GM21786 (cell line): Measurements from ENCODE around the gene HAGH.
A peak's percentile ranks its signal among the peaks of the same experiment; 100 is the strongest.

Experiments
- ATAC-seq: cut with Tn5 transposase; IDR thresholded peaks from one replicate; pipeline ENCODE4 v1.9.1; 2021; ENCODE audit not compliant: unreplicated experiment

HAGH gene

DNA sequence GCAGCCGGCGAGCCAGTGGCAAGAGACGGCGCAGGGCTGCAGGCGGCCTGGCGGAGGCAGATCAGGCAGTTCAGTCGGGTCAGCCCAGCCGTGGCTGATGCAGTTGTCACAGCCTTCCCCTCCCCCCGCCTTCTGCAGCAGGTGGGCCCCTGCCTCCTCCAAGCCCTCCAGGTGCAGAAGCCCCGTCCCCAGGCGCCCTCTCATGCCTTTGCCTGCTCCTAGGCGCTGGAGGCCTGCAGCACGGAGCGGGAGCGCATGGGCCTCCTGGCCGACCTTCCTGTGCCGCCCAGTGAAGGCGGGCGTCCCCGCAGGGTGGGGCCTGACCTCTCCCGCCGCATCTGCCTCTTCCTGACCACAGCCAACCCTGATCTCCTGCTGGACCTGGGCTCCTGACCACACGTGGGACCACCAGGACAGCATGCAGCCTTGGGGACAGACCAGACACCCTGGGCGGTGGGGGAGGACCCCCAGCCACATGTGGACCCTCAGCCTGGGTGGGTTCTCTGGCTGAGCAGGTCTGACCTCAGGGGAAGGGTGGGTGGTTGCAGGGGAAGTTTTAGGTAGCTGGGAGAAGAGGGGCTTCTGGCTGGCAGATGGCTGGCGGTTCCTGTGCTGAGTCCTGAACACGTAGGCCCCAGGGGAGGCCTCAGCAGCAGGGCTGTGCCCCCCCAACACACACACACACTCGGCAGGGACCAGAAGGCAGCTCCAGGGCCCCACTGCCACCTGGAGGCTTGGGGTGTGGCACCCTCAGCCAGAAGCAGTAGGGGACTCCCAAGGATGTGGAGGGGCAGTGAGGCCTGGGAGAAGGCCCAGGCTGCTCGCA, 50.6 kb downstream of the HAGH start:
- ATAC-seq = no peak

DNA sequence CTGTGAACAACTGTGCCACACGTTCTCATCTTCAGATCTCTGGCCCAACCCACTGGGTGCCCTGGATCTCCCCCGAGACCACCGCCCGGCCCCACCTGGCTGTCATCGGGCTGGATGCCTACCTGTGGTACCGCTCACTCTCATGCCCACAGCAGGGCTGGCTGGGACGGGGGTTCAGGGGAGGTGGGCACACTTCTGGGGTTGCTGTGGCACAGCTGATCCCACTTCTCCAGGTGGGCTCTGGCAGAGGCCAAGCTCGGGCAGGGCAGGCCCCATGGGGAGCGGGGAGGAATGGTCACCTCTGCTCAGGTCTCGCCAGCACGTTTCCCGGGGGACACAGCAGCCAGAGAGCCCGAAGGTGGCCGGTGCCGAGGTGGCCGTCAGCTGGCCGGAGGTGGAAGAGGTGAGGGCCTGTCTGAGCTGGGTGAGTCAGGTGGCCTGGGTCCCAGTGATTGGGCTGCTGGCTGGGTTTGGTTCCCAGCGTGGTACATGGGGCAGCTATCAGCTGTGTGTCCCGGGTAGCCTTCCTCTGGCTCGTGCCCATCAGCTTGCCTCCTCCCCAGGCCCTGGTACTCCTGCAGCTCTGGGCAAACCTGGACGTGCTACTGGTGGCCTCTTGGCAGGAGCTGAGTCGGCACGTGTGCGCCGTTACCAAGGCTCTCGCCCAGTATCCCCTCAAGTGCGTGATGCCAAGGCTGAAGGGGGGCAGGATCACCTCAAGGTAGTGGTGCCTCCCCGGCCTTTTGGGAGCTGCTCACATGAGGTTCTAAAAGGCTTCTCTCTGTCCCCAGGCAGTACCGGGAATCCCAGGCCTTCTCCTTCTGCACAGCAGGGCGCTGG, 51.4 kb downstream of the HAGH start:
- no peak for ATAC-seq

DNA sequence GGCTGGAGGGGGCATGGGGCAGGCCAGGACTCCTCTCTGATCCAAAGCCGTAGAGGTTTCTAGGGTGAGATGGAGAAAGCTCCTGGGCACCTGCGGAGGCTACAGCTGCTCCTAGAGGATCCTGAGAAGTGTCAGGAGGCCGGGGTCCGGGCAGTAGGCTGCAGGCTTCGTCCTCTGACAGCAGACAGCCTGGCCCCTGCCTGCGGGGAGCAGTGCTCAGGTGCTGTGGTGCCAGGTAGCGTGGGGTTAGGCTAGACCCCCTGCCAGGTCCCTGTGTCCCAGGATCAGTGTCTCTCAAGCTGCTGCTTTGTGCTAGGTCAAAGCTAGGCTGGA, 52.2 kb downstream of the HAGH start:
- ATAC-seq = no peak

- no peak for ATAC-seq
These were observed 52.8 kb downstream of the HAGH start for GRCh38 chr16:1773703-1774447.

GRCh38 chr16:1772908-1773702, 53.5 kb downstream of the HAGH start, which contains the start of gene MRPS34:
MRPS34 (minus strand) TSS chr16:1773134; CDS start chr16:1773119, 15 bp downstream.
- ATAC-seq = peak; percentile 39

DNA sequence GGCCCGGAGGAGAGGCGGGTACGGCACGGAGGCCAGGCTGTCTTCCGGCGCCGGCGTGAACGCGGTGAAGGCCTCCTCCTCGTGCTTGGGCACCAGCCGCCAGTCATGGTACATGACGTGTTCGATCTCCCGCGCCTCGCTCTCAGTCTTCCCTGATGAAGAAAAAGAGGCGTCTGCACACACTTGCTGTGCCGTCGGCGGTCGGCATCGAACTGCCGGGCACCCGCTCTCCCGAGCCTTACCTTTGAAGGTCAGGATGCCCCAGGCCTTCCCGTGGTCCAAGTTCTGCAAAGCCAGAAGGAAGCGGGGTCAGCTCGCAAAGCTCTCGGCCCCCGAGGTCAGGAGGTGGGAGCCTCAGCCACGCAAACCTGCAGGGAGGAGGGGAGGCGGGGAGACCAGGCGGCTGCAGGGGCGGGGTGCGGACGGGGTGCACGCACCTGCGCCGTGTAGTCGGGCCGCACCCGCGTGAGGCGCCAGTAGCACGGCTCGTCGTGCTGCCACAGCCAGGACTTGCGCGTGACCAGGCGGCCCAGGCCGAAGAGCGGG, 54.2 kb downstream of the HAGH start, which contains the start of gene EME2:
TSS of gene EME2 (plus strand) at position 449 of the 546 bp plus-strand sequence. CDS start 418 bp downstream, outside the sequence.
- ATAC-seq = peak; percentile 5

DNA sequence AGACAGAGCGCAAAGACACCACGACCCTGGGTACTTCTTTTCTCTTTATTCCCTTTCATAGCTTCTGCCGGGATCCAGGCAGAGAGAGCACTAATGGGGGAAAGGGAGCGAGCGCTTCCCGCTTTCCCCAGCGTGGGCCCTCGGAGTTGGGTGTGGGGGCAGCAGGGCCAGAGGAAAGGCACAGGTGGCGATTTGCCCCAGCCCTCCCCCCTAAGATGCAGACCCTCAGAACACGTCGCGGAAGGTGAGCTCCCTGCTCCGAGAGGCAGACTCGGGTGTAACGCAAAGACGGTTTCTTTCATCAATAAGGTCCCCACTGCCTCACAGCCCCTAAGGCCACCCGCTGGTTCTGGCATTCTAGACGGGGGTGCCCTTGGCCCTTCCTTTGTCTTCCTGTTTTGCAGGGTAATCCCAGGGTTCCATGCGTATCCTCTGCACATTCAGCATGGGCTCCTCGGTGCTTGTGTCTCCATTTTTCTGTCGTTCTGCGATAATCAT, 54.7 kb downstream of the HAGH start:
- no peak for ATAC-seq

DNA sequence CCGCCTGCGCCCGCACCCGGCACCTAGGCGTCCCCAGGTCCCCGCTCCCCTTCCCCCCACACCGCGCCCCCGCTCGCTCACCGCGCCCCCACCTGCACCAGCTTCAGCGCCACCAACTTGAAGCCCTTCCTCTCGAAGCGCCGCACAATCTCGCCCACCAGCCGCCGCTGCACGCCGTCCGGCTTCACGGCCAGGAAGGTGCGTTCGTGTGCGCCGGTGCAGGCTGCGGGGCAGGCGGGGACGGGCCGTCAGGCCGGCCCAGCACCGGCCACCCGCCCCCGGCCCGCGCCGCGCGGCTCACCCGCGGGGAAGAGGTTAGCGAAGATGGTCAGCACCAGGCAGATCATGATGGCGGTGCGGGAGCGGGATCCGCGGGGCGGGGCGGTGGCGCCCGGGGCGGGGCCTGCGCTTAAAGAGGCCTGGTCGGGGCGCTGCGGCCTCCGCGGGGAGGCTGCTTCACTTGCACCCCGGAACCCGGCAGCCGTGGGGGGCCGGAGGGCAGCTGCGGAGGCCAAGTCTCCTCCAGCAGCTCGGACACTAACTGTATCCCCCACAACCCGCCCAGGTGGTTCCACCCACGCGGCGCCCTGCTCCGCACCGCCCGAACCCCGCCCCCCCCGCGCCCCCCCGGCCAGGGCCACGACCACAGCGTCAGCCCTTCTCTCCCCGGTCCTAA, 55.3 kb downstream of the HAGH start, which contains the start of gene NME3:
TSS of gene NME3 (minus strand) at position 356 of the 676 bp plus-strand sequence. CDS start at position 347, 9 bp downstream.
- ATAC-seq = peak; percentile 34

DNA sequence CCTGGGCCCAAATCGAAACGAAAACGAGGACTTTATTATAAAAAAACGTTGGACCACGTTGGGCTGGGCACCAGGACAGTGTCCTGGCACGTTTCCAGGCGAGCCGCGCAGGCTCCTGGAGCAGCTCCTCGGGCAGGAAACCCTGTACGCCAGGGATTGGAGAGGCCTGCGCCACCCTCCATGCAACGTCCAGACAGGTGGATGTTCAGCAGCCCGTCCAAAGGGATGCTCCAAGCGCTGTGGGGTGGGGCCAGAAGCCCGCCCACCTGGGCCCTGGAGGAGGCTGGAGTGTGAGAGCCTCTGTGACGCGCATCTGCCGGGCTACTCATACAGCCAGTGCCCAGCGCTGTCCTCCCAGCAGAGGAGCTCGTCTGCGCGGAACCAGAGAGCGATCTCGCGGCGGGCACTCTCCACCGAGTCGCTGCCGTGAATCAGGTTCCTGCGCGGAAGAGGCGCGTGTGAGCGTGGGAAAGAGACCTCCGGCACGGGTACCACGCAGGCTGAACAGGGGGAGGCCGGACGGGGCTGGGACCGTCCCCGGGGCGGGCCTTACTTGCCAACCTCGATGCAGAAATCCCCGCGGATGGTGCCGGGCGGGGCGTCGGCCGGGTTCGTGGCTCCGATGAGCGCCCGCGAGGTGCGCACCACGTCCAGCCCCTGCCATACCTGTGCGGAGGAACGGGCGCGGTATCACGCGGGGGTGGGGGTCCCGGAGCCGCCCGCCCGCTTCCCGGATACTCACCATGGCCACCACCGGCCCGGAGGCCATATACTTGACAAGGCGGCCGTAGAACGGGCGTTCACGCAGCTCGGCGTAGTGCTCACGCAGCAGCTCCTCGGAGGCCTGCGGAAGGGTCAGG, 56.1 kb downstream of the HAGH start:
- ATAC-seq = no peak

DNA sequence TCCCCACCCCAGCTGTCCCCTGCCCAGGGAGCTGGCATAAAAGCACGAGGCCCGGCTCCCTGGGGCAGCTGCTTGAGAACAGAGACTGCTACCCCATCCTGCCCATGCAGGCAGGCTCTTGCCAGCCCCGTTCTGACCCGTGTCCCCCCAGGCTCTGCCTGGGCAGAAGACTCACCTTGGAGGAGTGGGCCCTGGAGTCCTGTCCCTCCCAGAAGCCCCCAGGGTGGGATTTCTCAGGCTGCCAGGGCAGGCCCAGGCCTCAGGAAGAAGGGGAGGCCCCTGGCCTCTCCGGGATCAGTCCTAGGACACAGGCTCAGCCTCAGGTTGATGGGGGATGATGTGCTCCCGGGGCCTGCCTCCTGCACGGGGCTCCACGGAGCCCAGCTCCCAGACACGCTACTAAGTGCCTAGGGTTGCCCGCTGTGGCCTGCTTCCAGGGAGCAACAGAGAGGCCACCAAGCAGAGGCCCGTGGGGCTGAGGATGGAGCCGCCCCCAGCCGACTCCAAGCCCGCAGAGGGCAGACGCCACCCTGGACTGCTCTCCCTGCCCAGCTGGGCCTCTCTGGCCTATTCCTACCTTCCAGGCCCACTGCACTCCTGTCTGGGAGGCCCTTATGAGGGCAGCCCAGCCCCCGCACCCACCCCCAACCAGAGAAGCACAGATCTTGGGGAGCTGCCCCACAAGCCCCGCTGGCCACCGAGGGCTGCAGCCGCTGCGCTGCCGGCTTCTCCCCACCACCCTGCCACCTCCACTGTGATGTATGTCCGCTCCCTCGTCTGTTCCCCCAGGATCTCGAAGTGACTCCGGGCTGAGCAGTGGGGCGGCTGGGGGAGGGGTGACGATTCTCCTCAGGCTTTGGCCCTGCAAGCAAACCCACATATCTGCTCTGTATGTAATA, 57.0 kb downstream of the HAGH start:
- ATAC-seq = no peak

GRCh38 chr16:1768767-1769401, 57.7 kb downstream of the HAGH start:
- no peak for ATAC-seq

DNA sequence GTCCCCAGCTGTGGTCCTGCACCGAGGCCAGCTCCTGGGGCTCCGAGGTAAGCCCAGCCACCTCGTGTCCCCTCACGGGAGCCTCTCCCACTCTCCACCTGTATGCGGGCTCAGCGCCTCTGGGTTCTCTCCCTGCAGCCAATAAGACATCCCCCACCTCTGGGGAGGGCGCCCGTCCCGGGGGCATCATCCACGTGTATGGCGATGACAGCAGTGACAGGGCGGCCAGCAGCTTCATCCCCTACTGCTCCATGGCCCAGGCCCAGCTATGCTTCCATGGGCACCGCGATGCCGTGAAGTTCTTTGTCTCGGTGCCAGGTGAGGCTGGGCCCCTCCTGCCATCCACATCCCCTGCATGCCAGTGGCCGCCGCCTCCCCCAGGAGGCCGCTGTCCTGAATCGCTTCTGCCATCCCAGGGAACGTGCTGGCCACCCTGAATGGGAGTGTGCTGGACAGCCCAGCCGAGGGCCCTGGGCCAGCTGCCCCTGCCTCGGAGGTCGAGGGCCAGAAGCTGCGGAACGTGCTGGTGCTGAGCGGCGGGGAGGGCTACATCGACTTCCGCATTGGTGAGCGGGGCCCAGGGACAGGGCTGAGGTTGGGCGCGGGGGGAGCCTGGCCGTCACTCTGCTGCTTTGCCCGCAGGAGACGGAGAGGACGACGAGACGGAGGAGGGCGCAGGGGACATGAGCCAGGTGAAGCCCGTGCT, 58.4 kb downstream of the HAGH start:
- no peak for ATAC-seq

- no peak for ATAC-seq
These were observed 59.3 kb downstream of the HAGH start for GRCh38 chr16:1767116-1767994.

DNA sequence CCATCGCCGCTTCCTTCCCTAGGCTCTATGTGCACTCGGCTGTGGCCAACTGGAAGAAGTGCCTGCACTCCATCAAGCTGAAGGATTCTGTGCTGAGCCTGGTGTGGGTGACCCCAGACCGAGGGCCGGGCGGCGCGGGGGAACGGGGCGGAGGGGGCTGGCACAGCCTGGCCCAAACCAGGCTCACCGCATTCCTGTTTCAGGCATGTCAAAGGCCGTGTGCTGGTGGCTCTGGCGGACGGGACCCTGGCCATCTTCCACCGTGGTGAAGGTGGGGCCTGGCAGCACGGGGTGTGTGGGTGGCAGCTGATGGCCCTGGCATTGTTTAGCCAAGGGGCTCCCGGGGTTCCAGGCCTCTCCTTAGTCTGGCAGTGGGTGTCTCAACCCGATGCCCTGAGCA, 59.9 kb downstream of the HAGH start:
- ATAC-seq = no peak

- no peak for ATAC-seq
These were observed 60.4 kb downstream of the HAGH start for GRCh38 chr16:1766231-1766630.
